GM23248 (cell line): ENCODE results near the gene MBP. TPM values are rescaled to one million over a fixed set of nuclear protein-coding genes. Genes with fewer than 3 reads are reported as not detected.

ENCODE experiments used
- DNase-seq: peaks from one replicate; pipeline ENCODE4 v3.0.0-alpha.2; 2015
- H2AFZ ChIP-seq: fragments of 200-600 bp; sonication (generic); 2 replicates; pipeline ENCODE4 v1.6.1; 2016; ENCODE audit warnings: antibody characterized with exemption
- H3F3A ChIP-seq: fragments of 200-600 bp; sonication (generic); 2 replicates; pipeline ENCODE4 v1.6.1; 2016; ENCODE audit warnings: mild to moderate bottlenecking, antibody characterized with exemption, mixed run types; ENCODE audit not compliant: insufficient read depth
- H3K27ac ChIP-seq: fragments of 200-600 bp; sonication (generic); 2 replicates; pipeline ENCODE4 v1.5.1; 2016; ENCODE audit warnings: mild to moderate bottlenecking
- H3K27me3 ChIP-seq: fragments of 200-600 bp; sonication (generic); replicated peaks from 2 replicates; pipeline ENCODE4 v1.6.1; 2016; ENCODE audit warnings: mild to moderate bottlenecking; ENCODE audit not compliant: insufficient read depth
- H3K36me3 ChIP-seq: fragments of 200-600 bp; sonication (generic); 2 replicates; pipeline ENCODE4 v1.6.1; 2016; ENCODE audit warnings: low read depth, mild to moderate bottlenecking
- H3K4me1 ChIP-seq: fragments of 200-600 bp; sonication (generic); 2 replicates; pipeline ENCODE4 v1.6.1; 2016; ENCODE audit warnings: mild to moderate bottlenecking; ENCODE audit not compliant: insufficient read depth
- H3K4me2 ChIP-seq: fragments of 200-600 bp; sonication (generic); one replicate; pipeline ENCODE4 v1.6.1; 2016; ENCODE audit warnings: mild to moderate bottlenecking; ENCODE audit not compliant: unreplicated experiment
- H3K4me3 ChIP-seq: fragments of 200-600 bp; sonication (generic); 2 replicates; pipeline ENCODE4 v1.5.1; 2016; ENCODE audit warnings: mild to moderate bottlenecking
- H3K79me2 ChIP-seq: fragments of 200-600 bp; sonication (generic); 2 replicates; pipeline ENCODE4 v1.6.1; 2016; ENCODE audit warnings: mild to moderate bottlenecking; ENCODE audit not compliant: insufficient read depth
- H3K9ac ChIP-seq: fragments of 200-600 bp; sonication (generic); 2 replicates; pipeline ENCODE4 v1.6.1; 2016; ENCODE audit warnings: mild to moderate bottlenecking
- H3K9me2 ChIP-seq: fragments of 200-600 bp; sonication (generic); 2 replicates; pipeline ENCODE4 v1.6.1; 2016; ENCODE audit warnings: mixed run types, mild to moderate bottlenecking, moderate library complexity; ENCODE audit not compliant: insufficient read depth
- H3K9me3 ChIP-seq: fragments of 200-600 bp; sonication (generic); one replicate; pipeline ENCODE4 v1.6.1; 2017; ENCODE audit warnings: low read depth
- H4K20me1 ChIP-seq: fragments of 200-600 bp; sonication (generic); 2 replicates; pipeline ENCODE4 v1.6.0; 2016; ENCODE audit not compliant: insufficient read depth
- EZH2 ChIP-seq: fragments of 200-600 bp; sonication (generic); IDR thresholded peaks from 2 replicates; pipeline ENCODE4 v1.6.1; 2018; ENCODE audit warnings: antibody characterized with exemption, mild to moderate bottlenecking; ENCODE audit not compliant: insufficient read depth, poor library complexity, severe bottlenecking
- EZH2phosphoT487 ChIP-seq: fragments of 200-600 bp; sonication (generic); IDR thresholded peaks from 2 replicates; pipeline ENCODE4 v1.6.1; 2018; ENCODE audit warnings: antibody characterized with exemption, moderate library complexity, mild to moderate bottlenecking, low read depth; ENCODE audit not compliant: insufficient read depth
- WGBS, 2 experiments: methylation state at CpG; one replicate each; pipeline ENCODE4 v1.1.6; 2015 to 2017; ENCODE audit warnings: low lambda C conversion rate in 2 of 2, low coverage in 1 of 2; ENCODE audit errors: missing lambda C conversion rate in 2 of 2; 5-methylcytosine and 5-hydroxymethylcytosine counted together
- in situ Hi-C: fragments of 300-500 bp; cut with MboI; formaldehyde crosslinking; loops from 2 replicates; pipeline ENCODE4 v1.15.0; 2020
- polyA plus RNA-seq: library from polyadenylated mRNA; unstranded; fragments of >200 nt; fragmentation: Nextera tagmentation; extraction: Ambion mirVana; gene quantifications from 2 replicates; pipeline ENCODE4 v1.2.1, GENCODE V29; 2016
- total RNA-seq: library from RNA; depleted of rRNA; stranded (reverse); fragments of >200 nt; shearing (Covaris generic); gene quantifications from 2 replicates; pipeline ENCODE4 v1.2.3, GENCODE V29; 2014

Gene MBP
- total and polyA plus RNA-seq, 2 experiments from 2014 or later: 2.2 to 2.9 TPM

DNA sequence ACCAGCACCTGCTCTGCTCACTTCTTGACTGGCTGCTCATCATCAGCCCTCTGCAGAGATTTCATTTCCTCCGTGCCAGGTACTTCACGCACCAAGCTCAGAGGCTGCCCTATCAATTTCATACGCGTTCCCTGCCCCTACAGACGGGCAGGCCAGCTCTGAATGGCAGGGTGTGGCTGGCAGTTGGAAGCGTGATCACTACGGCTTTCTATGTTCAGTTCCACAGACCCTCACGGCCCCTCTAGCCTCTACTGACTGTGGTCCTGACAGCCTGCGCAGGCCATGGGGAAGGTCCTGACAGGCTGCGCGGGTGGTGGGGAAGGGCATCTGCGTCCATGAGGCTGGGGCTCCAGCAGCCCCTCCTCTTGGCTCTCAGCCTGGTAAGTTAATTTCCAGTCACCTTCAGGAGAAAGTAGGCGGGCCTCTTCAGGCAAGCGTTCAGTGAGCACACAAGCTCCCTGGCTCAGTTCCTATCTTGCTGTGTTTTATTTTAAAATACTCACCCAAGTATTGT lies 155.4 kb downstream of the MBP start:
- DNase-seq: no peak
- no peak overlapping the region for H3K9ac ChIP-seq
- H3F3A ChIP-seq: no peaks in the 10 kb centered on the region
- H3K9me3 ChIP-seq: no peaks in the 10 kb centered on the region
- no peak overlapping the region for H3K4me2 ChIP-seq
- no peak for TF ChIP-seq EZH2
- H2AFZ ChIP-seq: no peak overlapping the region
- no peaks in the 10 kb centered on the region for H3K79me2 ChIP-seq
- H3K27me3 ChIP-seq: no peaks in the 10 kb centered on the region
- H3K9me2 ChIP-seq: no peaks in the 10 kb centered on the region
- no peaks in the 10 kb centered on the region for H4K20me1 ChIP-seq
- H3K4me1 ChIP-seq: no peaks in the 10 kb centered on the region
- no peak overlapping the region for H3K27ac ChIP-seq
- H3K36me3 ChIP-seq: no peaks in the 10 kb centered on the region
- 96 to 97% methylated on average over 14 of the region's 14 CpGs for WGBS, 2 experiments
- in situ Hi-C loops: loop anchor here (25.0 kb wide), 1 partner anchor 685 kb away; no protein-coding TSS in a partner anchor
- H3K4me3 ChIP-seq: no peak overlapping the region

DNA sequence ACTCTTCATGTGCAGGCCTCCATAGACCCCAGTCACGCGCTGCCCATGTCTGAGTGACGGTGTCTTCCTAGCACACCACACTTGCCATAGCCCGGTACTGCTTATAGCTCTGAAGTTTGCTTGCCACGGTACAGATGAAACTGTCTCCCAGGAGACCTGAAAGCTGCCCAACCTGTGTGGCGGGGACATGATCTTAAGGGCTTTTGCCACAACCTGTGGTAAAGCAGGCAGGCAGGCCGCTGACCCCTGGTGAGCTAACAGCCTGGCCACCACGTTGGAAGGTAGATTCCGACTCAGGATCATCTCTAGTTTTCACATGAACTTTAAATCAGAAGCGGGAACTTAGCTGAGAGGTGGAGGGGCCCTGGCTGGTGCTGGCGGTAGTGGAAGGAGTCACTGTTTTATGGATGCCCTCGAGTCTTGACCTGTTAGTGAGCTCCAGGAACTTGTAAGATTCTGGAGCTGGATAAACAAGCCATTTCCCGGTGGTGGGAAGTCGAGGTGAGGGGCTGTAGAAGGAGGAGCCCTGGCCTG lies 156.9 kb downstream of the MBP start:
- no peak overlapping the region for H2AFZ ChIP-seq
- no peaks in the 10 kb centered on the region for H4K20me1 ChIP-seq
- no peak overlapping the region for H3K4me3 ChIP-seq
- H3K9me3 ChIP-seq: no peaks in the 10 kb centered on the region
- H3K9me2 ChIP-seq: no peaks in the 10 kb centered on the region
- no peak overlapping the region for H3K27ac ChIP-seq
- TF ChIP-seq EZH2 (no peak), EZH2phosphoT487 (no peak)
- no peaks in the 10 kb centered on the region for H3F3A ChIP-seq
- no peaks in the 10 kb centered on the region for H3K36me3 ChIP-seq
- WGBS, 2 experiments: 91 to 92% methylated on average over 14 of the region's 14 CpGs
- H3K79me2 ChIP-seq: no peaks in the 10 kb centered on the region
- H3K27me3 ChIP-seq: no peaks in the 10 kb centered on the region
- in situ Hi-C loops: loop anchor here (25.0 kb wide), 1 partner anchor 687 kb away; no protein-coding TSS in a partner anchor
- H3K4me1 ChIP-seq: no peaks in the 10 kb centered on the region
- DNase-seq: no peak
- no peak overlapping the region for H3K4me2 ChIP-seq
- H3K9ac ChIP-seq: no peak overlapping the region

DNA sequence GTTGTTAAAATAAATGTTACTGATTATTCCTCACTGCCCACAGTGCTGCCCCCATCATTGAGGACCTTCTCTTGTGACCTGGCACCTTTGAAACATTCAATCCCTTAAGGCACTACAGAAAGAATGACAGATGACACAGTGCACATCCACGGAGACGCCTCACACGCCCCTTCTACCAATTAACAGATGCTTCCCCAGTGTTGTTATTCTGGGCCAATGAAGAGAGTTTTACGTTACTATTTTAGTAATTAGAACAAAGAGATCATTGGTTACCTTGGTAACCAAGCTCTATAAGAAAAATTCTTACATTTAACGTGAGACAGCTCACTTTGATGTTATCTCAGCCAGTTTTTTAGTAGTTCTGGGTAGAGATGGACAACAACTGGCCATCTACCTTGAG lies 158.2 kb downstream of the MBP start:
- Histone ChIP-seq H3K4me2 (no peak overlapping the region), H3K9ac (no peak overlapping the region), H3K9me3 (no peaks in the 10 kb centered on the region), H3K79me2 (no peaks in the 10 kb centered on the region), H3K27me3 (no peaks in the 10 kb centered on the region), H3K9me2 (no peaks in the 10 kb centered on the region), H3F3A (no peaks in the 10 kb centered on the region), H2AFZ (no peak overlapping the region), H4K20me1 (no peaks in the 10 kb centered on the region), H3K4me1 (no peaks in the 10 kb centered on the region), H3K4me3 (no peak overlapping the region), H3K27ac (no peak overlapping the region), H3K36me3 (no peaks in the 10 kb centered on the region)
- 81 to 88% methylated on average over 5 of the region's 5 CpGs for WGBS, 2 experiments
- in situ Hi-C loops: no loop called here
- no peak for DNase-seq
- TF ChIP-seq EZH2phosphoT487 (no peak), EZH2 (no peak)

DNA sequence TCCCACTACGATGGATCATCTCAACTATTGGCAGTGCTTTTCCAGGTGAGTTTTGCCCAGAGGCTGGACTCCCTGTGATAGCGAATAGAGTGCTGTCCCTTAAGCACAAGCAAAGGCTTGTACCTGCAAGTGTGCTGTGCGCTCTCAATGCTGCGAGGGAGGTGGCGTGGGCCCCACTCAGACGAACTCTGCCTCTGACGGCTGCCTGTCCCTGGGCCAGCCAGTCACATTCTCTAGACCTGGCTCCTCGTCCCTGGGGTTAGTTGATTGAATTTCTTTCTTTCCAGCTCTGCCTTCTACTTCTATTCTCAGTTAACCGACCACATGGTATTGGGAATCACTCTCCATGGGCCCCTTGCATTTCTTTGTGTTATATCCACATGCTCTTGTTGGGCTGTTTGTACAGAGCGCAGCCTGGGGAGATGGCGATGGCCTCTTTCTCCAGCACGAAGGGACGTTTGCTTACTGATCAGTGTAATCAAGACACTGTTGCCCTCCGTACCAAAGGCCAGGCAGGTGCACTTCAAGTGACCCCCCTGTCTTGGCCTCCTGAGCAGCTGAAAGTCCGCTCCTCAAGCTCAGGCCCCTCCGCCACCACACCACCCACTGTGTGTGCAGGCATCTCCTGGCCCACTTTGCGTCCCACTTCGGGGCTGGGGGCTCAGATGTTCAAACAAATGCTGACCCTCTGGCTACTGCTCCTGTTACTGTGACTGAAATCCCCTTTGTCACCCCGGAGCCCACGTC lies 158.9 kb downstream of the MBP start:
- no peak for DNase-seq
- Histone ChIP-seq H3F3A (no peaks in the 10 kb centered on the region), H3K4me2 (no peak overlapping the region), H4K20me1 (no peaks in the 10 kb centered on the region), H2AFZ (no peak overlapping the region), H3K9me2 (no peaks in the 10 kb centered on the region), H3K9ac (no peak overlapping the region), H3K27ac (no peak overlapping the region), H3K9me3 (no peaks in the 10 kb centered on the region), H3K79me2 (no peaks in the 10 kb centered on the region), H3K27me3 (no peaks in the 10 kb centered on the region), H3K36me3 (no peaks in the 10 kb centered on the region), H3K4me3 (no peak overlapping the region), H3K4me1 (no peaks in the 10 kb centered on the region)
- in situ Hi-C loops: no loop called here
- 96 to 97% methylated on average over 19 to 20 of the region's 20 CpGs for WGBS, 2 experiments
- TF ChIP-seq EZH2phosphoT487 (no peak), EZH2 (no peak)
